Left renal cortex interstitium (tissue), 4 donors: ENCODE measurements around the gene EDEM1. TPM values are rescaled to one million over a fixed set of nuclear protein-coding genes. Genes with fewer than 3 reads are reported as not detected.
"Not testable (repeated sequence)": the region's sequence is repeated elsewhere in the genome, so short reads cannot be mapped to it uniquely, and the experiment has no call there.

ENCODE experiments used
- DNase-seq, 4 donors: peaks; one replicate each; pipeline ENCODE4 v3.0.0-alpha.2; 2013; ENCODE audit warnings: low read depth in 4 of 4, low spot score in 2 of 4, missing footprints in 1 of 4
- polyA plus RNA-seq, 4 donors: library from polyadenylated mRNA; unstranded; fragments of 120-200 nt; gene quantifications; one replicate each; pipeline ENCODE4 v1.2.1, GENCODE V29; 2013; ENCODE audit not compliant: insufficient read length in 4 of 4

The EDEM1 gene
- polyA plus RNA-seq, 4 donors = 15.2 to 24.0 (median 18.8) TPM

DNA sequence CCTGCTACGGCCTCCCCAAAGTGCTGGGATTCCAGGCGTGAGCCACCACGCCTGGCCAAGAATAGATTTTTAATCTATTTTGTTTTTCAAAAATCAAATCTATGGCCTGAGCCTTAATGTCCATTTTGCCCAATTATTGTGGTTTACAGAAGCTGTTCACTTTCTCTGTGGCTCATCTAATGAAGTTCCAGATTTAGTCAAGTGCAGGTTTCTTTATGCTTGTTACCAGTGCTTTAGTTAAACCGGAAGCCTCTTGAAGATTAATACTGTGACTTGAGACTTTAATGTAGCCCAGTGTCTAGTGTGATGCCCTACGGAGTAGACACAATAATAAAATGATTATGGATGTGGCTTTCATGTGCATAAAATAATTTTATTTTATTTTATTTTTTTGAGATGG, 16.5 kb upstream of the EDEM1 start:
- no peak for DNase-seq

- DNase-seq = no peak
These were observed 15.5 kb upstream of the EDEM1 start for GRCh38 chr3:5172018-5172417.

- not testable (repeated sequence) for DNase-seq
These were observed 8.5 kb upstream of the EDEM1 start for GRCh38 chr3:5179036-5179435.

GRCh38 chr3:5181469-5182141, 5.9 kb upstream of the EDEM1 start:
- DNase-seq = peak in 1 of 4 donors; percentile 16

GRCh38 chr3:5183714-5184113, 3.8 kb upstream of the EDEM1 start:
- not testable (repeated sequence) for DNase-seq

DNA sequence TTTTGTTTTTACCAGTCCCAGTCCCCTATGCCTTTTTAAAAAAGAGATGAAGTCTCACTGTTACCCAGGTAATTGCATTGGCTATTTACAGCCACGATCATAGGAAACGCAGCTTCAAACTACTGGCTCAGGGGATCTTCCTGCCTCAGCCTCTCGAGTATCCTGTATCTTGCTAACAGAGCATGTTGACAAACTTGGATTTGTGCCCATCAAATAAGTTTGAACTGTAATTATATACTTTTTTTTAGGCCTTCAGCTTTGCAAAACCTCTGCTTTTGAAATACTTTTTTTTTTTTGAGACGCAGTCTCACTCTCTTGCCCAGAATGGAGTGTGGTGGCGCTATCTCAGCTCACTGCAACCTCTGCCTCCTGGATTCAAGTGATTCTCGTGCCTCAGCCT, 3.0 kb upstream of the EDEM1 start:
- DNase-seq = no peak

DNA sequence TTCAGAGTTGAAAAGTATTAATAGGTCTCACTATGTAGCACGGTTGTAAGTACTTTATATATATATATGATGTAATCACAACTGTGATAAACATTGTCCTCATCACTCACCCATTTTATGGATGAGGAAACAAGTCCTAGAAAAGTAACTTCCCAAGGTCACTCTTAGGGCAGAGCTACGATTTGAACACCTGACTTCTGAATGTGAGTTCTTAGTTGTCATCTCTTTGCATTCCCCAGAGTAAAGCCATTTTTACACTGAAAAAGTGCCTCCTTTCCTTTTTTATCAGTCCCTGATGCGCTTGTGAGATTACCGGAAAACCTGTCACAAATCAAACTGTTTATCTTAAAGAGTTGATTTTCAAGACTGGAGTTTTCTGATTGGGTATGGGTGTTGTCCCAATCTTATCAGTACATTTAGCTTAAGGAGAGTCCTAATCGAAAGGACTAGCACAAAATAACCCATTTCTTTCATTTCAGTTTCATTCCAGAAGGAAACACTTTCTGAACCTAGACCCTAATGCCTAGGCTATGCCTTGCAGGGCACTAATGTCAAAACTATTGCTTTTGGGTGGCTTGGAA, 2.3 kb upstream of the EDEM1 start:
- DNase-seq = no peak

DNA sequence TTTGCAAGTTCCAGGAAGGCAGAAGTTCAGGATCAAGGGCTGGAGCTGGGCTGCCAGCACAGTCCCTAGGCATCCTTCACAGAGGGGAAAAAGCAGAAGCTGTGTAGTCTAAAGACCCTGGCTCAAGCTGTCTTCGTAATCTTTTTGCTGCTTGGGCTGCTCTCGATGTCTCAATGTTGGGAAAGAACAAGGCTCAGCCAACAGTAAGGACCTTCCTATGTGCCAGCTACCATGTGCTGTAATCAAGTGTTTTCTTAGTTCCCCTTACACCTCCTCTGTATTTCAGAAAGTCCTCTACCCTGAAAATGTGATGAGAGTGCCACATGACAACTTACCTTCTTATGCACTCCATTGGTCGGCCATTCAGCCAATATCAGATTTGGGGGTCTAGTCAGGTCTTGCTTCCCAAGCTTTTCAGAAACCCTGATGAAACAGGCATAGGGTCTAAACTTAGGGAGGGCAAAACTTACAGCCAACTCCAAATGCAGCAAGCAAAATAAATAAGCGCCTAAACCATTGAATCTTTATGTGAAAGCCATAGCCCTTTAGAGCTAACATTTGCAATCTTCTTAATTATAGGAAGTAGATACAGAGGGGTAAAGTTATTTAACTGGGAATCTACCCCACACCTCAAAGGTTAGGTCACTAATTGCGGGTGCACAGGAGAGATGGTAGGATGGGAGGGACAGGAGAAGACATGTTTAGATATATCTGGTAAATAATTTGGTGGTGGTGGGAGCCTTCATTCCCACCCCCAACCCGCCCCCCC, 1.2 kb upstream of the EDEM1 start:
- no peak for DNase-seq

DNA sequence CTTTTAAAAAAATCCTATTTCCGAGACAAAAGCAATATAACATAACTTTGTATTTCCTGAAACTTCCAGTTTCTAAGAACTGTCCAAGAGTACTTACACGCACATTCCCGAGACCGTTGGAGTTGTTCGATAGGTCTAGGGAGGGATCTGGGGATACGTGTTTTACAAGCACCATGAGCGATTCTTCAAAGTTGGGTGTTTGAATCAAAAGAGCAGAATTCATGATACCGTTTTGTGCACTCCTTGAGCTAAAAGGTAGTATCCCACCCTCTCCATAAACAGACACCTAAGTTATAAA, 700 bp upstream of the EDEM1 start:
- peak in 1 of 4 donors; percentile 27 for DNase-seq

- DNase-seq = peak in 1 of 4 donors; percentile 7
These were observed 462 bp downstream of the EDEM1 start for GRCh38 chr3:5187920-5188418.

DNA sequence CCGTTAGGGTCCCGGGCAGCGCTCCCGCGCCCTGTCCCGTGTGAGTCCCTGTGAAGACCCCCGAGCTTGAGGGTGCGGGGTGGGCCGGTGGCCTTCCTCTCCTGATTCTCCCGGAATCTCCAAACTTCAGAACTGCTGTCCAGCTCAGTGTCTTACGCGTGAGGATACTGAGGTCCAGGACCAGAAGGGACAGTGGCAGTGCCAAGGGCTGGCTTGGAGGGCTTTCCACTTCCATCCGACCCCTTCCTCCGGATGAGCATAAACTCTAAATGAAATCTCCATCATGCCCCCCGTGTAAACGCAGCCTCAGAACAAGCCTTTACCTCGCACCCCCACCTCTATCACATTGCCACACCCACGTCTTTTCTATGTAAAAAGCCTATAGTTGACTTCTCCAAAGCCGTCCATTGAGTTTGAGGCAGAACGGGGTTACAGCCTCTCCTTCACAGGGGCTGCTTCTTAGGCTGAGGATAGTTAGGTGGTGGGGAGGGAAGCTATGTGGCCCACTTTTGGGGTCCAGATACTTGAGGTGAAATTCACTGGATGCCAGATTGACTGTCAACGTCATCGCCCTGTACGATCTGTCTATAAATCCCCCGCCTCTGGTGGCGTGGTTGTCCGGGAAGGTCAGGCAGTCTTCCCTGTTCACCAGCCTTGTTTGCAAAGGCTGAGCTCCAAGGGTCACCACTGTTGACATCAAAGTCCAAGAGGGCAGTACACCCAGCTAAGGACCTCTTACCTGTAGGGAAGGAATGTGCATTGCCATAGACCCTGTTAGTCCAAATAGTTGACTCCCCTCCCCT, 1.1 kb downstream of the EDEM1 start:
- DNase-seq = peak in 1 of 4 donors; percentile 19

- DNase-seq = no peak
These were observed 2.8 kb downstream of the EDEM1 start for GRCh38 chr3:5190147-5190791.

- no peak for DNase-seq
These were observed 4.2 kb downstream of the EDEM1 start for GRCh38 chr3:5191555-5192304.

DNA sequence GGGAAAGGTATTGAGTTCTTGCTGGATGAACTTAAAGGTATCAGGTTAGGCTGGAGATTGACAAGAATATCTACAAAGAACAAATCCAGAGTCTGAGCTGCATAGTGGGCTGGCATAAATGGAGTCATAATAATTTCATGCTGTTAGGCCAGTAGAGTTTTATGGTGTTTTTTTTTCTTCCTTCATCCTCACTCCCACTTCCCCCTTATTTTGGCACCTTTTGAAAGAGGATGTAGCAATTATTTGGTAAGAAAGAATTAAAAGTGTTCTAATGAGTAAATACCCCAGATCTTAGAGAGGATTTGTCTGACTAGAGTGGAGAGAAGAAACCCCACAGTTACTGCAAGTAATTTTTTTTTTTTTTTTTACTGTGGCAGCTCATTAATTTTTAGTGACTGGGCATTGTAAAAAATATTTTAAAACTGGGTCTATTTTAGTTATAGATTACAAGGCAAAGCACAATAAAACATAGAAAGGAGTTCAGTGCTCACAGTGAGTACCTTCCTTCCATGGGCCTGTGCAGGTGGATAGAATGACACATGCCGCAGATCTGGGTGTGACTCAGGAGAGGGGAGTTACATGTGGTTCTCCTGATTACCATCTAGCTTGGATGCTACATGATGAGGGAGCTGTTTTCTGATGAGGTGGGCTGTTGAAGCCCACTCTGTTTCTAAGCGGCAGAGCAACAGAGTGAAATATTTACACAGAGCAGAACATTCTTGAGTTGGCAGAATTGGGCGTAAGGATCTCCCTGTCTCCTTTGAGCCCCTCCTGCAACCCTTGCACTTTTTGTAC, 5.3 kb downstream of the EDEM1 start:
- DNase-seq = no peak

GRCh38 chr3:5194341-5194740, 6.8 kb downstream of the EDEM1 start:
- DNase-seq = no peak

DNA sequence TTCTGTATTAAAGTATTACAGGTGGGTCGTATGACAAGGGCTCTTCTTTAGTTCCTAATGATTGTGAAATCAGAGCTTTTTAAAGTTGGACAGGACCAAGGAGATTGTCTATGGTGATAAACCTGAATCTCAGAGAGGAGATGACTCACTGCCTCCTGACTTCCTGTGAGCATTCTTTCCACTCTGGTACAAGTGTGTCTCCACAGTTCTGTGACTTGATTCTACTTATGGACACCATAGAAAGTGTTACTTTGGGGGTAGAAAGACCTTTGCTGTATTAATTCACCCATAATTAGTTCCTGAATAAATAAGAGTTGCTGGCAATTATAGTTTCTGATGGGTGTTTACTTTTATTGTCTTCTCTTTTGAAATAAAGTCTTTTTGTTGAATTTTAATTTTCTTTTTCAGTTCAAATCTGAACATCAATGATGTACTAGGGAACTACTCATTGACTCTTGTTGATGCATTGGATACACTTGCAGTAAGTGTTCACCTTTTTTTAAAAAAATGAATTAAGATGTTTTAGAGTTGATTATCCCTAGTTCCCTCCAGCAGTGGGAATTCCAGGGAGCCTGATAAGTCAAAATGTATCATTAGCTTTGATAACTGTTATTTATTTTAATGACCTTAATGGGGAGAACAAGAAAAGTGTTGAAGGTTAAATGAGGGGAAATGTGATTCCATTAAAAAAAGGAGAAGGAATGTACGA, 7.4 kb downstream of the EDEM1 start:
- no peak for DNase-seq

DNA sequence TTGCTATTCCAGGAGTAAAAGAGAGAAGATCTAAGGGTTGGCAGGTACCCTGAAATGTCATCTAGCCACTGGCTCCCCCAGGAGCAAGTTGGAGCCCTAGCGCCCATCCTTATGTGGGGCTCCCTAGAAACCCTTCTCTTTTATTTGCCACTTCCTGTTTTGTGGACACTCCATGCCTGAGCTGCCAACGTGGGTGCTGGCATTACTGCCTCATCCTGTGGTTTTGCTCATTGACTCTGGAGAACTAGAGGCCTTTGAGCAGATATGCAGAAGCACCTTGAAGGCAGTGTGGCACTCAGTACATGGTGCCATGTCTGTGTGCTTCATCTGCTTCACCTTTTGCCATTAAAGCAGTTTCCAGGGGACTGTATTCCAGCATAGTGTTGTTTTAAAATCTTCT, 8.1 kb downstream of the EDEM1 start:
- DNase-seq = no peak

GRCh38 chr3:5197022-5197421, 9.5 kb downstream of the EDEM1 start:
- no peak for DNase-seq
